Measurements from ENCODE around the gene INO80.
"Not testable (repeated sequence)": the region's sequence is repeated elsewhere in the genome, so short reads cannot be mapped to it uniquely, and the experiment has no call there.

Gene INO80

DNA sequence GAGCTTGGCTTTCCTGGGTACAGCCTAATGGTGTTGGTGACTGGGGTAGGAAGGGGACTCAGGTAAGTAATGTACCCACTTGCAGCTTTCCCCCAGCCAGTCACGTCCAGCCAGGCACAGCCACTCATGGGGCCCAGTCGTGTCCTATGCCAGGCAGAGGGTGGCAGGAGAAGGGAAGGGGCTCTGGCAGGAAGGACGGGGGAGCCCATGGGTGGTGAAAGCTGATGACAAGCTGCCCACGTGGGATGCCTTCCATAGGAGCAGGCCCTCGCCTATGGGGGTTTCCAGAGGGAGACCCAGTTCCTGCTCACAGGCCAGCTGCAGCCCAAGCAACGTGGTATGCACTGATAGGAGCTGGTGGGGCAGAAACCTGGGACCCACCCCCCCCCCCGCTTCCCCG is 152.1 kb downstream of the INO80 start:
- TF ChIP-seq, protein P1, sequence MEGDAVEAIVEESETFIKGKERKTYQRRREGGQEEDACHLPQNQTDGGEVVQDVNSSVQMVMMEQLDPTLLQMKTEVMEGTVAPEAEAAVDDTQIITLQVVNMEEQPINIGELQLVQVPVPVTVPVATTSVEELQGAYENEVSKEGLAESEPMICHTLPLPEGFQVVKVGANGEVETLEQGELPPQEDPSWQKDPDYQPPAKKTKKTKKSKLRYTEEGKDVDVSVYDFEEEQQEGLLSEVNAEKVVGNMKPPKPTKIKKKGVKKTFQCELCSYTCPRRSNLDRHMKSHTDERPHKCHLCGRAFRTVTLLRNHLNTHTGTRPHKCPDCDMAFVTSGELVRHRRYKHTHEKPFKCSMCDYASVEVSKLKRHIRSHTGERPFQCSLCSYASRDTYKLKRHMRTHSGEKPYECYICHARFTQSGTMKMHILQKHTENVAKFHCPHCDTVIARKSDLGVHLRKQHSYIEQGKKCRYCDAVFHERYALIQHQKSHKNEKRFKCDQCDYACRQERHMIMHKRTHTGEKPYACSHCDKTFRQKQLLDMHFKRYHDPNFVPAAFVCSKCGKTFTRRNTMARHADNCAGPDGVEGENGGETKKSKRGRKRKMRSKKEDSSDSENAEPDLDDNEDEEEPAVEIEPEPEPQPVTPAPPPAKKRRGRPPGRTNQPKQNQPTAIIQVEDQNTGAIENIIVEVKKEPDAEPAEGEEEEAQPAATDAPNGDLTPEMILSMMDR (conservative IDR thresholded peaks at IDR 0.05) = no peak
- no peak overlapping the region for H3K27ac ChIP-seq

DNA sequence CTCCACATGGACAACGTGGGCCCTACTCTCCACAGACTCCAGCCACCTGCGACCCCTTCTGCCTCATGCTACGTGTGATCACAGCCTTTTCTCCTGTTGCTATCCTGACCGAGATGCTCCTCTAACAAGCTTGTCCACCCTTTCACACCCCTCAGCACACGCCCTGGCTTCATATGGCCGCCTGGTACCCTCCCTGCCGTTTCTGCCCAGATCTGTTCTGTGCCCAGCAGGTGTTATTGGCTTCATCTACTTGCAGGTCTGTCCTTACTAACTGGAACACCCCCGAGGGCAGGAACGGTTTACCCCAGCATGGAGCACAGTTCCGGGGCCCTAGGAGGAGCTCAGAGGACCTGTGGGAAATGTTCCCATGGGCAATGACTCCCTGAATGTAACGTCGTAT is 152.9 kb downstream of the INO80 start:
- H3K27ac ChIP-seq = no peak overlapping the region
- TF ChIP-seq, protein P1 (conservative IDR thresholded peaks at IDR 0.05) = no peak

DNA sequence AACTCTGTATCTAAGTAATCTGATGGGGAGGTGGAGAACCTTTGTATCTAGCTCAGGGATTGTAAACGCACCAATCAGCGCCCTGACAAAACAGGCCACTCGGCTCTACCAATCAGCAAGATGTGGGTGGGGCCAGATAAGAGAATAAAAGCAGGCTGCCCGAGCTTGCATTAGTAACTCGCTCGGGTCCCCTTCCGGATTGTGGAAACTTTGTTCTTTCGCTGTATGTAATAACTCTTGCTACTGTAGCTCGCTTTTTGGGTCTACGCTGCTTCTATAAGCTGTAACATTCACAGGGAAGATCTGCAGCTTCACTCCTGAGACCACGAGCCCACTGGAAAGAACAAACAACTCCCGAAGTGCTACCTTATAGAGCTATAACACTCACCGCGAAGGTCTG is 153.8 kb downstream of the INO80 start:
- not testable (repeated sequence) for H3K27ac ChIP-seq

DNA sequence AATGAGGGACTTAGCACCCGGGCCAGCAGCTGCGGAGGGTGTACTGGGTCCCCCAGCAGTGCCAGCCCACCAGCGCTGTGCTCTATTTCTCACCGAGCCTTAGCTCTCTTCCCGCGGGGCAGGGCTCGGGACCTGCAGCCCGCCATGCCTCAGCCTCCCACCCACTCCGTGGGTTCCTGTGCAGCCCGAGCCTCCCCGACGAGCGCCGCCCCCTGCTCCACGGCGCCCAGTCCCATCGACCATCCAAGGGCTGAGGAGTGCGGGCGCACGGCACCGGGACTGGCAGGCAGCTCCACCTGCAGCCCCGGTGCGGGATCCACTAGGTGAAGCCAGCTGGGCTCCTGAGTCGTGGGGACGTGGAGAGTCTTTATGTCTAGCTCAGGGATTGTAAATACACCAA is 154.3 kb downstream of the INO80 start:
- H3K27ac ChIP-seq = not testable (repeated sequence)

DNA sequence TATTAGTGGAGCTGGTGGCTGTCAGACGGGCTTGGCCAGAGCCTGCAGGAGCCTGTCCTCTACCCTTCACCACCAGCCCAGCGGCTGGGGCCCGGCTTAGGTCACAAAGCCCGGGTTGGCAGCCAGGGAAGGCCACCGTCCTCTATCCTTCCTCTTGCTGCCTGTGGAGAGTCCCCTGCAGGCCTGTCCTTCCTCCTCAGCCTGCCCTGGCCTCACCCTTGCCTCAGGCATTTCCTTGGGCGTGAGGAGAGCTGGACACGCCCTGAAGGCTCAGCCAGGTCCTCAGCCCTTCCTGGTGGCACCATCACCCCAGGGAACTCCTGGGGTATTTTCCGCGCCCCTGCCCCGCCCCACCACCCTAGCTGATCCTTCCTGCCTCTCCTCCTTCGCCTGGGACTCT is 155.2 kb downstream of the INO80 start:
- TF ChIP-seq, protein P1 (conservative IDR thresholded peaks at IDR 0.05) = no peak
- H3K27ac ChIP-seq = no peak overlapping the region

DNA sequence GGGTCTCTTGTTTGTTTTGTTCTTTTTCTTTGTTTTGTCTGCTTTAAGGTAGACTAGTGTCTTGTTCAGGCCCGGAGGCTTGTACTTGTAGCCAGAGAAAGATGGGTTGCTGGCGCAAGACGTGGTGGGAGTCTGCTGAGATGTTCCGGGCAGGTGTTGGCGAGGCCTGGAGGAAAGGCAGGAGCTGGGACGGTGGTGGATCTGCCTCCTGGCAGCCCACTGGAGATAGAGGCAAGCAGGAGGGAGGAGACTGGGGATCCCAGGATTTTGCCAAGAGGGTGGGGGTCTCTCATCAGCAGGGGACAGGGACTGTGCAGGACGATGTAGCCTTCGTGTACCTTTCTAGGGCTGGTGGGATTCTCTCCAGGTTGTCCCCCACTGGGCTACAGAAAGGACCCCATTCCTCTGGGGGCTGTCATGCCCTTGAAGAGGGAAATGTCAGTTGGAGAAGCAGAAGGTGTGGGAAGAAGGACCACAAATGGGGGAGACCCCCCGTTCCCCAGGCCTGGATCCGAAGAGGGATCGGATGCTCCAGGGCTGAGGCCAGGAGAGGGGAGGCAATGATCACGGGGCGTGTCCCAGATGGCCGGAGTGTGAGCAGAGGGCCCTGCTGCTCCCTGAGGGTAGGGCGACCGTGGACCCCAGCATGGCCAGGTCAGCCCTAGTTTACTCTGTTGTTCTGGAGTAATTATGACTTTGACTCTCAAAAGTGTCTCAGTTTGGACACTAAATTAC is 155.8 kb downstream of the INO80 start:
- TF ChIP-seq, protein P1 (conservative IDR thresholded peaks at IDR 0.05) = no peak

DNA sequence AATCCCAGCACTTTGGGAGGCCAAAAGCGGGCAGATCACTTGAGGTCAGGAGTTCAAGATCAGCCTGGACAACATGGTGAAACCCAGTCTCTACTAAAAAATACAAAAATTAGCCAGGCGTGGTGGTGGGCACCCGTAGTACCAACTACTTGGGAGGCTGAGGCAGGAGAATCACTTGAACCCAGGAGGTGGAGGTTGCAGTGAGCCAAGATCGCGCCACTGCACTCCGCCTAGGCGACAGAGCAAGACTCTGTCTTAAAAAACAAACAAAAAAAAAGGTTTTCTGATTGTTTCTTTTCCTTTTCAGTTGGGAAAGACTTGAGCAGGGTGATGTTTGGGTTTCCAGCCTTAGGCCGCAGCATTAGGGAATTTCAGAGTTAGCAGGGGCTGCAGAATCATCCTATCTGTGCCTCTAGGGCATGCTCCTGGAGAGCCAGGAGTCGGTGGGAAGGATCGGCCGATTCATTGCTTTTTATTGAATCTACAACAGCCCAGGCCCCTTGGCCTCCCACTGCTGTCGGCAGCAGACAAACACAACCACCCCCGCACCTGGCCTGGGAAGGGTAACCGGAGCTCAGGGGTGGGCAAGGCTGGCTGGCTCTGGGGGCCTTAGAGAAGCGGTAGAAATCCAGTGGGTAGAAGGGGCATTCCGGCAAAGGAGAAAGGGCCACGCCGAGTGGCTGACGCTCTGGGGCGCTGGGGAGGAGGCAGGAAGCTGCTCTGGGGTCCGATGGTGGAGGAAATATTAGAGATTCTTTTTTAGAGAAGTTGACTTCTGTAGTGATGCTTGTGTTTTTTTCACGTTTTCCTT is 156.5 kb downstream of the INO80 start:
- TF ChIP-seq, protein P1 (conservative IDR thresholded peaks at IDR 0.05) = no peak
- no peak overlapping the region for H3K27ac ChIP-seq

More for the DNA sequence above, 155.8 kb downstream of the INO80 start:
- H3K27ac ChIP-seq = no peak overlapping the region

DNA sequence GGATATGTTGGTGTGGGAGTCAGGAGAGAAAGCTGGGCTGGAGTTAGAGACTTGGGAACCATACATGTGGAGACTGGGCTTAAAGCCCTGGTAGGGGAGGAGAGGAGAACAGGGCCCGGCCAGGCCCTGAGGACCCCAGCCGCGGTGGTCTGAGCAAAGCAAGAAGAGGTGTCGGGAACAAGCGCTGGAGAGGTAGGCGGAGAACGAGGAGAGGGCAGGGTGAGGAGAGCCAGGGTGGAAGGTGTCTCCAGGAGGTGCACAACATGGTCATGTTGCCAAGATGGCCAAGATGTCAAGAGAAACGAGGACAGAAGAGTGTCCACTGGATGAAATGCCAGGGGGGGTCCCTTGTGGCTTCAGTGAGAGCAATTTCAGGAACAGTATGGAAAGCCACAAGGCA is 157.4 kb downstream of the INO80 start:
- H3K27ac ChIP-seq = no peak overlapping the region
- TF ChIP-seq, protein P1 (conservative IDR thresholded peaks at IDR 0.05) = no peak
